ENCODE data around the gene WDPCP. TPM values are rescaled to one million over a fixed set of nuclear protein-coding genes. Genes with fewer than 3 reads are reported as not detected.

WDPCP gene
- total and polyA plus RNA-seq, 4 donors = 1.1 to 7.6 (median 2.7) TPM

DNA sequence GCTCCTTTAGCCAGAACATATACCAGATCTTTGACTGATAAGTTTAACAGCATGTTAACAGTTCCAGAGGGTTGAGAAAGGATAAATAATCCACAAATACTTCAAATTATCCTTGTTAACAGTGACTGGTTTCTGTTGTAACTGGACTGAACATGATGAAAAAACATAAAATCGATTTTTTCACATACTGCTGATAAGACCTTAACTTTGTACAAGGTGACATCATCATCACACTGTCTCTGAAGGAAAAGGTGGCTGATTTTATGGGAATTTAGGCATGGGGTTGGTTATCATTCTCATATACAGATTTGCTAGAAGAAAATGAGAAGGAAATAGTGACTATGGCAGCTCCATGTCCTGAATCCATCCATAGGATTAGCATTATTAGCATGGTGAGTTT lies 501.6 kb downstream of the WDPCP start:
- Histone ChIP-seq H3K4me1 (ENCODE audit: control insufficient read depth in 4 of 4, insufficient read depth in 4 of 4, low read length in 3 of 4) (no peaks in the 10 kb centered on the region), H3K27me3 (ENCODE audit: control insufficient read depth in 4 of 4, insufficient read depth in 4 of 4, low read length in 3 of 4) (no peaks in the 10 kb centered on the region), H3K27ac (ENCODE audit: low read depth in 1 of 2, low read length in 2 of 2) (no peak overlapping the region), H3K4me3 (ENCODE audit: low read depth in 1 of 3, low read length in 3 of 3) (no peak overlapping the region), H3K9ac (ENCODE audit: low read depth in 1 of 2, low read length in 2 of 2) (no peak overlapping the region), H3K36me3 (ENCODE audit: control insufficient read depth in 4 of 4, insufficient read depth in 3 of 4, low read depth in 1 of 4, low read length in 3 of 4) (no peaks in the 10 kb centered on the region), H3K9me3 (ENCODE audit: control insufficient read depth in 4 of 4, low read length in 3 of 4) (no peaks in the 10 kb centered on the region)
- TF ChIP-seq HNF4G (IDR thresholded peaks at IDR 0.05) = no peak
- no peak for TF ChIP-seq YY1 (IDR thresholded peaks at IDR 0.05)
- no peak for TF ChIP-seq RXRA (IDR thresholded peaks at IDR 0.05)
- no peak for TF ChIP-seq FOXA2 (IDR thresholded peaks at IDR 0.05)
- no peak for TF ChIP-seq JUND (IDR thresholded peaks at IDR 0.05)
- no peak for TF ChIP-seq GABPA (IDR thresholded peaks at IDR 0.05 in 1 of 2, conservative IDR thresholded peaks at IDR 0.05 in 1 of 2)
- TF ChIP-seq, protein P1, sequence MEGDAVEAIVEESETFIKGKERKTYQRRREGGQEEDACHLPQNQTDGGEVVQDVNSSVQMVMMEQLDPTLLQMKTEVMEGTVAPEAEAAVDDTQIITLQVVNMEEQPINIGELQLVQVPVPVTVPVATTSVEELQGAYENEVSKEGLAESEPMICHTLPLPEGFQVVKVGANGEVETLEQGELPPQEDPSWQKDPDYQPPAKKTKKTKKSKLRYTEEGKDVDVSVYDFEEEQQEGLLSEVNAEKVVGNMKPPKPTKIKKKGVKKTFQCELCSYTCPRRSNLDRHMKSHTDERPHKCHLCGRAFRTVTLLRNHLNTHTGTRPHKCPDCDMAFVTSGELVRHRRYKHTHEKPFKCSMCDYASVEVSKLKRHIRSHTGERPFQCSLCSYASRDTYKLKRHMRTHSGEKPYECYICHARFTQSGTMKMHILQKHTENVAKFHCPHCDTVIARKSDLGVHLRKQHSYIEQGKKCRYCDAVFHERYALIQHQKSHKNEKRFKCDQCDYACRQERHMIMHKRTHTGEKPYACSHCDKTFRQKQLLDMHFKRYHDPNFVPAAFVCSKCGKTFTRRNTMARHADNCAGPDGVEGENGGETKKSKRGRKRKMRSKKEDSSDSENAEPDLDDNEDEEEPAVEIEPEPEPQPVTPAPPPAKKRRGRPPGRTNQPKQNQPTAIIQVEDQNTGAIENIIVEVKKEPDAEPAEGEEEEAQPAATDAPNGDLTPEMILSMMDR (IDR thresholded peaks at IDR 0.05; ENCODE audit: low read depth, low read length, missing input control) = no peak
- TF ChIP-seq, protein P2, sequence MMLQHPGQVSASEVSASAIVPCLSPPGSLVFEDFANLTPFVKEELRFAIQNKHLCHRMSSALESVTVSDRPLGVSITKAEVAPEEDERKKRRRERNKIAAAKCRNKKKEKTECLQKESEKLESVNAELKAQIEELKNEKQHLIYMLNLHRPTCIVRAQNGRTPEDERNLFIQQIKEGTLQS (IDR thresholded peaks at IDR 0.05) = no peak
- TF ChIP-seq, protein P3, sequence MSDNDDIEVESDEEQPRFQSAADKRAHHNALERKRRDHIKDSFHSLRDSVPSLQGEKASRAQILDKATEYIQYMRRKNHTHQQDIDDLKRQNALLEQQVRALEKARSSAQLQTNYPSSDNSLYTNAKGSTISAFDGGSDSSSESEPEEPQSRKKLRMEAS (IDR thresholded peaks at IDR 0.05) = no peak
- TF ChIP-seq NR2F2 (IDR thresholded peaks at IDR 0.05) = no peak
- no peak for TF ChIP-seq SP1 (IDR thresholded peaks at IDR 0.05)
- TF ChIP-seq TAF1 (conservative IDR thresholded peaks at IDR 0.05) = no peak
- TF ChIP-seq, protein P4, sequence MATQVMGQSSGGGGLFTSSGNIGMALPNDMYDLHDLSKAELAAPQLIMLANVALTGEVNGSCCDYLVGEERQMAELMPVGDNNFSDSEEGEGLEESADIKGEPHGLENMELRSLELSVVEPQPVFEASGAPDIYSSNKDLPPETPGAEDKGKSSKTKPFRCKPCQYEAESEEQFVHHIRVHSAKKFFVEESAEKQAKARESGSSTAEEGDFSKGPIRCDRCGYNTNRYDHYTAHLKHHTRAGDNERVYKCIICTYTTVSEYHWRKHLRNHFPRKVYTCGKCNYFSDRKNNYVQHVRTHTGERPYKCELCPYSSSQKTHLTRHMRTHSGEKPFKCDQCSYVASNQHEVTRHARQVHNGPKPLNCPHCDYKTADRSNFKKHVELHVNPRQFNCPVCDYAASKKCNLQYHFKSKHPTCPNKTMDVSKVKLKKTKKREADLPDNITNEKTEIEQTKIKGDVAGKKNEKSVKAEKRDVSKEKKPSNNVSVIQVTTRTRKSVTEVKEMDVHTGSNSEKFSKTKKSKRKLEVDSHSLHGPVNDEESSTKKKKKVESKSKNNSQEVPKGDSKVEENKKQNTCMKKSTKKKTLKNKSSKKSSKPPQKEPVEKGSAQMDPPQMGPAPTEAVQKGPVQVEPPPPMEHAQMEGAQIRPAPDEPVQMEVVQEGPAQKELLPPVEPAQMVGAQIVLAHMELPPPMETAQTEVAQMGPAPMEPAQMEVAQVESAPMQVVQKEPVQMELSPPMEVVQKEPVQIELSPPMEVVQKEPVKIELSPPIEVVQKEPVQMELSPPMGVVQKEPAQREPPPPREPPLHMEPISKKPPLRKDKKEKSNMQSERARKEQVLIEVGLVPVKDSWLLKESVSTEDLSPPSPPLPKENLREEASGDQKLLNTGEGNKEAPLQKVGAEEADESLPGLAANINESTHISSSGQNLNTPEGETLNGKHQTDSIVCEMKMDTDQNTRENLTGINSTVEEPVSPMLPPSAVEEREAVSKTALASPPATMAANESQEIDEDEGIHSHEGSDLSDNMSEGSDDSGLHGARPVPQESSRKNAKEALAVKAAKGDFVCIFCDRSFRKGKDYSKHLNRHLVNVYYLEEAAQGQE (IDR thresholded peaks at IDR 0.05) = no peak
- no peak for TF ChIP-seq HNF4A (conservative IDR thresholded peaks at IDR 0.05)
- no peak for TF ChIP-seq EGR1 (IDR thresholded peaks at IDR 0.05; ENCODE audit: low read depth in 2 of 2)
- TF ChIP-seq FOXA1 (IDR thresholded peaks at IDR 0.05) = no peak
- no peak for TF ChIP-seq RAD21 (IDR thresholded peaks at IDR 0.05)
- TF ChIP-seq, protein P5, sequence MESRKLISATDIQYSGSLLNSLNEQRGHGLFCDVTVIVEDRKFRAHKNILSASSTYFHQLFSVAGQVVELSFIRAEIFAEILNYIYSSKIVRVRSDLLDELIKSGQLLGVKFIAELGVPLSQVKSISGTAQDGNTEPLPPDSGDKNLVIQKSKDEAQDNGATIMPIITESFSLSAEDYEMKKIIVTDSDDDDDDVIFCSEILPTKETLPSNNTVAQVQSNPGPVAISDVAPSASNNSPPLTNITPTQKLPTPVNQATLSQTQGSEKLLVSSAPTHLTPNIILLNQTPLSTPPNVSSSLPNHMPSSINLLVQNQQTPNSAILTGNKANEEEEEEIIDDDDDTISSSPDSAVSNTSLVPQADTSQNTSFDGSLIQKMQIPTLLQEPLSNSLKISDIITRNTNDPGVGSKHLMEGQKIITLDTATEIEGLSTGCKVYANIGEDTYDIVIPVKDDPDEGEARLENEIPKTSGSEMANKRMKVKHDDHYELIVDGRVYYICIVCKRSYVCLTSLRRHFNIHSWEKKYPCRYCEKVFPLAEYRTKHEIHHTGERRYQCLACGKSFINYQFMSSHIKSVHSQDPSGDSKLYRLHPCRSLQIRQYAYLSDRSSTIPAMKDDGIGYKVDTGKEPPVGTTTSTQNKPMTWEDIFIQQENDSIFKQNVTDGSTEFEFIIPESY (IDR thresholded peaks at IDR 0.05) = no peak
- 38% methylated on average over 1 of the region's 1 CpG for WGBS
- DNase-seq (ENCODE audit: low spot score) = no peak
